Suprapubic skin (tissue), 4 donors: ENCODE results near the gene FABP7.

Experiments
- CTCF ChIP-seq, 2 donors: fragments of 200-600 bp in 1 of 2; fragments of 450-650 bp in 1 of 2; sonication (generic) in 1 of 2; IDR thresholded peaks; one replicate each; pipeline ENCODE4 v1.5.1; 2016 to 2019; ENCODE audit warnings: antibody characterized with exemption in 2 of 2, mild to moderate bottlenecking in 1 of 2, moderate library complexity in 1 of 2
- EP300 ChIP-seq: sonication (generic); formaldehyde crosslinking; IDR thresholded peaks from one replicate; pipeline ENCODE4 v1.6.1; 2017; ENCODE audit warnings: antibody characterized with exemption
- POLR2A ChIP-seq, 2 donors: fragments of 450-650 bp; IDR thresholded peaks; one replicate each; pipeline ENCODE4 v1.6.1; 2017; ENCODE audit warnings: antibody characterized with exemption in 2 of 2, mild to moderate bottlenecking in 2 of 2, moderate library complexity in 2 of 2
- POLR2AphosphoS5 ChIP-seq, 3 donors: sonication (generic); formaldehyde crosslinking; IDR thresholded peaks; one replicate each; pipeline ENCODE4 v1.6.1; 2017; ENCODE audit warnings: antibody characterized with exemption in 3 of 3

GRCh38 chr6:122755901-122756300 is 23.6 kb upstream of the FABP7 start:
- TF ChIP-seq POLR2A (IDR thresholded peaks at IDR 0.05): no peak
- no peak for TF ChIP-seq CTCF (IDR thresholded peaks at IDR 0.05)
- no peak for TF ChIP-seq POLR2AphosphoS5 (IDR thresholded peaks at IDR 0.05)
- TF ChIP-seq EP300: no peak
